ENCODE measurements around the gene FNIP2.

DNA sequence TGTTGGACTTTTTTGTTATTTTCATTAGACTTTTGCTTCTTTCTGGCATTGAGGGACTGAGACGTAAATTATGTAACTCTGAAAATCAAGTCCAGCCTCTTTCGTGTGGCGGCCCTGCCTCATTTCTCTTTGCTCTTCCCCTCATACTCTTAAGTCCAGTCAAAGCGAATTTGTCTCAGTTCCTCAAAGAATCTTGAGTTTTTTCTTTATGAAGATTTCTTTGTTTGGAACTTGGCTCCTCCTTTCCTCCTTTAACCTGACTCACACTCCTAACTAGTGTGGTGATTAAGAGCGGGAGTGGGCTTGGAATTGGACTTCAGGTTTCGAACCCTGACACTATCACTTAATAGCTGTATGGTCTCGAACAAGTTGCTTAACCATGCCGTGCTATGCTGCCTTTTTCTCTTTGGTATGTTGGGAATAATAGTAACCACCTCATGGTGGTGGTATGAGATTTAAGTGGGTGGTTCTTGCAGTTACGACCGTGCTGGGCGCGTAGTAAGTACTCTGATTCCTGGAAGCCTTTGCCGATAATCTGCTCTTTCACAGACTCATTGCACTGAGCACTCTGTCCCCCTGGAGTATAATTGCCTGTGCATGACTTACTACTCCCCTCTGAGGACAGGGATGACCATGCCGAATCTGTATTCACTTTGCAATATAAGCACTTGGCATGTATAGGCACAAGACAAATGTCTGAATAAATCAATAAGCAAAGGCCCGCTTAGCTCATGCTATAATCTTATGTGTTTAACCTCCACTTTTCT is 19.1 kb downstream of the FNIP2 start:
- TF ChIP-seq CTCF (IDR thresholded peaks at IDR 0.05) (no peak), JUND (IDR thresholded peaks at IDR 0.05) (no peak), MXI1 (IDR thresholded peaks at IDR 0.05; ENCODE audit: low read depth, low read length) (no peak), GABPA (IDR thresholded peaks at IDR 0.05; ENCODE audit: low read depth) (no peak), EZH2phosphoT487 (IDR thresholded peaks at IDR 0.05; ENCODE audit: borderline replicate concordance, low read depth) (no peak), FOXM1 (IDR thresholded peaks at IDR 0.05; ENCODE audit: low read depth) (no peak)

All from SK-N-SH (cell line).